Measurements from ENCODE around the gene IMPG2.

IMPG2 gene

GRCh38 chr3:101179637-101180036 lies 140.7 kb downstream of the IMPG2 start:
- DNase-seq: no peak

GRCh38 chr3:101177577-101177976 lies 142.8 kb downstream of the IMPG2 start:
- DNase-seq: no peak
